ENCODE data around the gene UPK3B.

GRCh38 chr7:76512941-76513816 lies 2.8 kb downstream of the UPK3B start:
- TF ChIP-seq EP300 (IDR thresholded peaks at IDR 0.05; ENCODE audit: low read depth): no peak
- peak; percentile 18 to 72 (median 32) for TF ChIP-seq CTCF (IDR thresholded peaks at IDR 0.05)
- no peak for TF ChIP-seq POLR2A (IDR thresholded peaks at IDR 0.05)

Measured in transverse colon (tissue), 3 donors.